OCI-LY1 (cell line): ENCODE results near the gene PCDHGA3.
"Not testable (repeated sequence)": the region's sequence is repeated elsewhere in the genome, so short reads cannot be mapped to it uniquely, and the experiment has no call there.

Source experiments
- H2AFZ ChIP-seq: fragments of 200-600 bp; sonication (generic), shearing (Covaris generic); 2 replicates; pipeline ENCODE4 v1.6.0; 2014; ENCODE audit warnings: antibody characterized with exemption, mild to moderate bottlenecking, low read length
- H3F3A ChIP-seq: fragments of 200-600 bp; sonication (generic), shearing (Covaris generic); 2 replicates; pipeline ENCODE4 v1.6.0; 2014; ENCODE audit warnings: mild to moderate bottlenecking, antibody characterized with exemption, low read length, moderate library complexity; ENCODE audit not compliant: insufficient read depth
- H3K27ac ChIP-seq: fragments of 200-600 bp; sonication (generic); 2 replicates; pipeline ENCODE4 v1.5.1; 2014; ENCODE audit warnings: low read length, mixed run types, mild to moderate bottlenecking, low read depth; ENCODE audit not compliant: poor library complexity, severe bottlenecking
- H3K27me3 ChIP-seq: fragments of 200-600 bp; sonication (generic); 2 replicates; pipeline ENCODE4 v1.6.0; 2014; ENCODE audit warnings: antibody characterized with exemption, mild to moderate bottlenecking, low read length, moderate library complexity; ENCODE audit not compliant: insufficient read depth
- H3K36me3 ChIP-seq: fragments of 200-600 bp; sonication (generic); 2 replicates; pipeline ENCODE4 v1.6.1; 2014; ENCODE audit warnings: mild to moderate bottlenecking, antibody characterized with exemption, low read length, moderate library complexity, mixed read lengths; ENCODE audit not compliant: insufficient read depth
- H3K4me1 ChIP-seq: fragments of 200-600 bp; sonication (generic); 2 replicates; pipeline ENCODE4 v1.5.1; 2014; ENCODE audit warnings: mild to moderate bottlenecking, low read length, moderate library complexity; ENCODE audit not compliant: insufficient read depth, severe bottlenecking
- H3K4me2 ChIP-seq: fragments of 200-600 bp; sonication (generic), shearing (Covaris generic); 2 replicates; pipeline ENCODE4 v1.6.1; 2014; ENCODE audit warnings: low read length
- H3K4me3 ChIP-seq: fragments of 200-600 bp; sonication (generic); 2 replicates; pipeline ENCODE4 v1.5.1; 2014; ENCODE audit warnings: low read length, low read depth, mild to moderate bottlenecking, mixed read lengths; ENCODE audit not compliant: poor library complexity, severe bottlenecking
- H3K79me2 ChIP-seq: fragments of 200-600 bp; shearing (Covaris generic); 2 replicates; pipeline ENCODE4 v1.6.1; 2016; ENCODE audit warnings: mixed run types, low read length, mixed read lengths; ENCODE audit not compliant: insufficient read depth
- H3K9ac ChIP-seq: fragments of 200-600 bp; sonication (generic), shearing (Covaris generic); 2 replicates; pipeline ENCODE4 v1.6.1; 2014; ENCODE audit warnings: mild to moderate bottlenecking, low read length, mixed read lengths
- H3K9me2 ChIP-seq: fragments of 200-600 bp; sonication (generic), shearing (Covaris generic); 2 replicates; pipeline ENCODE4 v1.6.1; 2014; ENCODE audit warnings: low read depth, mild to moderate bottlenecking, low read length, mixed read lengths
- H3K9me3 ChIP-seq: fragments of 200-600 bp; shearing (Covaris generic); 2 replicates; pipeline ENCODE4 v1.6.1; 2014; ENCODE audit warnings: low read length, mixed read lengths
- H4K20me1 ChIP-seq: fragments of 200-600 bp; sonication (generic), shearing (Covaris generic); 2 replicates; pipeline ENCODE4 v1.6.0; 2016; ENCODE audit warnings: mild to moderate bottlenecking, low read length; ENCODE audit not compliant: insufficient read depth
- CTCF ChIP-seq: fragments of 200-600 bp; sonication (generic), shearing (Covaris generic); IDR thresholded peaks from 2 replicates; pipeline ENCODE4 v1.5.1; 2017; ENCODE audit warnings: mild to moderate bottlenecking, antibody characterized with exemption, low read length, moderate library complexity, mixed read lengths
- EZH2 ChIP-seq: fragments of 200-600 bp; sonication (generic), shearing (Covaris generic); IDR thresholded peaks from 2 replicates; pipeline ENCODE4 v1.8.0; 2017; ENCODE audit warnings: borderline replicate concordance, mixed run types, mild to moderate bottlenecking, antibody characterized with exemption, low read length, moderate library complexity, mixed read lengths

Gene PCDHGA3

DNA sequence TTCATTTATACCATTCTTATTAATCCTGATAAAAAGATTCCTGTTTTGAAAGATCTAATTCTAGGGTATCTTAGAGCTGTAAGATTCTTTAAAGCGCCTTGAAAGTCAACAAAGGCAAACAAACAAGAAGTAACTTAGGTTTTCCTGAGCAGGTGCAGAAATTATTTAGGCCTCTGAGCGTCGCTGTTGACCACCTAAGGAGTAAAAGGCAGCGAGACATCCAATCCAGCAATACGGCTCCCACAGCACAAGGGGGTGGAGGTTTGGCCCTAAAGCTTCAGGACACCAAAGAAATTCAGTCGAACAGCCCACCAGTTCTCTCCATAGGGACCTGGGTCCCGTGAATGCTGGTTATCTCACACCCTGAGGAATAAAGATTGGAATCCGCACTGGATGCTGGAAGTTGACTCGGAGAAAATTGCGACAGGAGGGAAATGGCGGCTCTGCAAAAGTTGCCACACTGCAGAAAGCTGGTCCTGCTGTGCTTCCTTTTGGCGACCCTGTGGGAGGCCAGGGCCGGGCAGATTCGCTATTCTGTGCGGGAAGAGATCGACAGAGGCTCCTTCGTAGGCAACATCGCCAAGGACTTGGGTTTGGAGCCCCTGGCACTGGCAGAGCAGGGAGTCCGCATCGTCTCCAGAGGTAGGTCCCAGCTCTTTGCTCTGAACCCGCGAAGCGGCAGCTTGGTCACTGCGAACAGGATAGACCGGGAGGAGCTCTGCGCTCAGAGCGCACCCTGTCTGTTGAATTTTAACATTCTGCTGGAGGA, 4.9 kb upstream of the PCDHGA3 start, which contains the start of gene PCDHGA2:
Gene PCDHGA2, plus strand, starts transcription at position 223 of the 769 bp plus-strand sequence.
- H3K27ac ChIP-seq = no peak within 1 kb of the TSS
- H4K20me1 ChIP-seq = no peaks in the 10 kb centered on the region
- H3K36me3 ChIP-seq = no peaks in the 10 kb centered on the region
- H3K79me2 ChIP-seq = no peaks in the 10 kb centered on the region
- TF ChIP-seq EZH2 (no peak), CTCF (peak; percentile 40; the same call in 1 of the 2 replicates)
- H3K9me3 ChIP-seq = peaks cover 39% of the 10 kb centered on the region
- H3F3A ChIP-seq = no peaks in the 10 kb centered on the region
- no peak within 1 kb of the TSS for H3K9ac ChIP-seq
- H3K9me2 ChIP-seq = no peaks in the 10 kb centered on the region
- H3K4me3 ChIP-seq = no peak within 1 kb of the TSS
- H3K4me1 ChIP-seq = peaks cover 6% of the 10 kb centered on the region
- no peak within 1 kb of the TSS for H2AFZ ChIP-seq
- H3K27me3 ChIP-seq = no peaks in the 10 kb centered on the region
- H3K4me2 ChIP-seq = no peak within 1 kb of the TSS

DNA sequence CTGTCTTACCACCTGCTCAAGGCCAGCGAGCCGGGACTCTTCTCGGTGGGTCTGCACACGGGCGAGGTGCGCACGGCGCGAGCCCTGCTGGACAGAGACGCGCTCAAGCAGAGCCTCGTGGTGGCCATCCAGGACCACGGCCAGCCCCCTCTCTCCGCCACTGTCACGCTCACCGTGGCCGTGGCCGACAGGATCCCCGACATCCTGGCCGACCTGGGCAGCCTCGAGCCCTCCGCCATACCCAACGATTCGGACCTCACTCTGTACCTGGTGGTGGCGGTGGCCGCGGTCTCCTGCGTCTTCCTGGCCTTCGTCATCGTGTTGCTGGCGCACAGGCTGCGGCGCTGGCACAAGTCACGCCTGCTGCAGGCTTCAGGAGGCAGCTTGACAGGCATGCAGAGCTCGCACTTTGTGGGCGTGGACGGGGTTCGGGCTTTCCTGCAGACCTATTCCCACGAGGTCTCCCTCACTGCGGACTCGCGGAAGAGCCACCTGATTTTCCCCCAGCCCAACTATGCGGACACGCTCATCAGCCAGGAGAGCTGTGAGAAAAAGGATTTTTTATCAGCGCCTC, 2.8 kb upstream of the PCDHGA3 start:
- not testable (repeated sequence) for H3K4me3 ChIP-seq, H3K36me3 ChIP-seq, H3K27me3 ChIP-seq, H3K4me1 ChIP-seq, H3K4me2 ChIP-seq, H3K79me2 ChIP-seq, H4K20me1 ChIP-seq, H3K9ac ChIP-seq, H3F3A ChIP-seq, H3K9me2 ChIP-seq, H3K27ac ChIP-seq, H2AFZ ChIP-seq
- peaks cover 34% of the 10 kb centered on the region for H3K9me3 ChIP-seq

- no peaks in the 10 kb centered on the region for H3K79me2 ChIP-seq
- no peaks in the 10 kb centered on the region for H3K4me1 ChIP-seq
These were observed 856 bp upstream of the PCDHGA3 start for GRCh38 chr5:141342773-141343172.

More at GRCh38 chr5:141342773-141343172, 856 bp upstream of the PCDHGA3 start:
- Histone ChIP-seq H3K4me2 (no peak overlapping the region), H3K27ac (no peak overlapping the region), H3K27me3 (no peaks in the 10 kb centered on the region), H3F3A (no peaks in the 10 kb centered on the region), H3K36me3 (no peaks in the 10 kb centered on the region), H4K20me1 (no peaks in the 10 kb centered on the region), H3K9ac (no peak overlapping the region), H3K9me3 (peaks cover 30% of the 10 kb centered on the region), H3K4me3 (no peak overlapping the region), H3K9me2 (no peaks in the 10 kb centered on the region), H2AFZ (no peak overlapping the region)
- TF ChIP-seq CTCF (no peak), EZH2 (no peak)
